ENCODE measurements around the gene NCBP1. TPM values are rescaled to one million over a fixed set of nuclear protein-coding genes. Genes with fewer than 3 reads are reported as not detected.

The NCBP1 gene
- total and polyA plus RNA-seq, 2 of the 4 experiments (the other 2 are of a cell fraction) = 17.8 to 46.4 TPM

GRCh38 chr9:97670586-97670985 is 37.0 kb downstream of the NCBP1 start:
- H3K18ac ChIP-seq (ENCODE audit: low read depth, low read length) = no peak overlapping the region
- no peak overlapping the region for H4K8ac ChIP-seq (ENCODE audit: low read depth in 2 of 2, low read length in 2 of 2)
- H3K23ac ChIP-seq (ENCODE audit: low read depth, low read length) = no peak overlapping the region
- H2AK5ac ChIP-seq (ENCODE audit: low read depth, low read length) = no peak overlapping the region
- TF ChIP-seq ELK1 (IDR thresholded peaks at IDR 0.05; ENCODE audit: borderline replicate concordance, low read depth, low read length) (no peak), MXI1 (IDR thresholded peaks at IDR 0.05; ENCODE audit: borderline replicate concordance, low read depth, low read length) (no peak), MAZ (IDR thresholded peaks at IDR 0.05; ENCODE audit: borderline replicate concordance, low read depth, low read length) (no peak), FOS (IDR thresholded peaks at IDR 0.05; ENCODE audit: low read depth, low read length) (no peak), NFE2L2 (IDR thresholded peaks at IDR 0.05; ENCODE audit: low read depth, low read length) (no peak), MAFK (IDR thresholded peaks at IDR 0.05; ENCODE audit: low read depth, low read length) (no peak), USF2 (IDR thresholded peaks at IDR 0.05; ENCODE audit: low read depth, low read length) (no peak), CTCF (conservative IDR thresholded peaks at IDR 0.05; ENCODE audit: low read depth, low read length) (no peak), CEBPB (IDR thresholded peaks at IDR 0.05; ENCODE audit: low read depth, low read length) (no peak), RAD21 (IDR thresholded peaks at IDR 0.05; ENCODE audit: low read length) (no peak), SMC3 (IDR thresholded peaks at IDR 0.05; ENCODE audit: low read depth, low read length) (no peak), POLR2A (IDR thresholded peaks at IDR 0.05; ENCODE audit: low read depth, low read length) (no peak)
- H3K79me1 ChIP-seq (ENCODE audit: low read depth in 1 of 2, low read length in 2 of 2) = peaks cover 4 to 8% of the 10 kb centered on the region in 2 experiments; a peak in 3 of 4 replicates
- H2AFZ ChIP-seq (replicated peaks; ENCODE audit: low read length, poor library complexity) = no peak overlapping the region
- H3K4me1 ChIP-seq (ENCODE audit: control insufficient read depth, insufficient read depth, low read length) = peaks cover 4% of the 10 kb centered on the region; the same call in 1 of the 2 replicates
- no peak overlapping the region for H2BK15ac ChIP-seq (ENCODE audit: low read depth, low read length)
- H3K56ac ChIP-seq (ENCODE audit: extremely low read depth, insufficient read depth, low read length) = no peak overlapping the region
- no peak overlapping the region for H3K14ac ChIP-seq (replicated peaks; ENCODE audit: low read depth, low read length)
- H2BK20ac ChIP-seq (ENCODE audit: low read depth, low read length) = no peak overlapping the region
- no peak overlapping the region for H2AK9ac ChIP-seq (replicated peaks; ENCODE audit: low read depth, low read length, poor library complexity)
- no peak for ATAC-seq (ENCODE audit: low read depth)
- DNase-seq = no peak
- WGBS, 2 experiments (ENCODE audit: extremely low coverage in 2 of 2, insufficient read length in 1 of 2) = 51% methylated on average over 2 of the region's 3 CpGs; no CpG with 5 or more reads in 1 of the 2 experiments
- no peaks in the 10 kb centered on the region for H3K9me3 ChIP-seq (ENCODE audit: control insufficient read depth, insufficient read depth, low read length)
- H2BK5ac ChIP-seq (ENCODE audit: low read depth, low read length, poor library complexity, severe bottlenecking) = no peak overlapping the region
- in situ Hi-C loops (cut with MboI; ENCODE audit: low sequenced_read_pairs) (no loop called here), intact Hi-C loops (cut with micrococcal nuclease) (no loop called here), dilution Hi-C loops (cut with HindIII; ENCODE audit: low sequenced_read_pairs, unreplicated experiment) (no loop called here)
- BruUV-seq (replicated peaks) = no TSS peak
- H3K27me3 ChIP-seq (ENCODE audit: control insufficient read depth, insufficient read depth, low read length) = no peaks in the 10 kb centered on the region
- no peak overlapping the region for H3K9ac ChIP-seq (ENCODE audit: low read depth, low read length)
- H3K4me2 ChIP-seq (ENCODE audit: low read depth, low read length) = no peak overlapping the region
- ChIA-PET CTCF (no interaction called here), POLR2A (ENCODE audit: unreplicated experiment) (no interaction called here)
- no peak overlapping the region for H3K27ac ChIP-seq (ENCODE audit: insufficient read depth, low read length)
- no peak overlapping the region for H2BK120ac ChIP-seq (ENCODE audit: low read depth, low read length)
- H4K91ac ChIP-seq (ENCODE audit: insufficient read depth, low read depth, low read length) = no peak overlapping the region
- H3K4me3 ChIP-seq (ENCODE audit: insufficient read depth, low read depth, low read length) = no peak overlapping the region
- no peak overlapping the region for H3K4ac ChIP-seq (ENCODE audit: low read depth, low read length)
- H3K36me3 ChIP-seq (ENCODE audit: control insufficient read depth, insufficient read depth, low read length) = peaks cover 54% of the 10 kb centered on the region
- H4K5ac ChIP-seq (ENCODE audit: low read depth, low read length) = no peak overlapping the region
- H3K9me1 ChIP-seq (ENCODE audit: insufficient read depth, low read length) = peaks cover 3% of the 10 kb centered on the region; the same call in 1 of the 2 replicates
- no peaks in the 10 kb centered on the region for H4K20me1 ChIP-seq (ENCODE audit: insufficient read depth, low read length)
